B cell (primary cell): Measurements from ENCODE around the gene MDFI. TPM values are rescaled to one million over a fixed set of nuclear protein-coding genes. Genes with fewer than 3 reads are reported as not detected.

Experiments used
- ATAC-seq: fragments of 200-7000 bp; cut with Tn5 transposase; one replicate; pipeline ENCODE4 v1.10.0; 2021; ENCODE audit warnings: low read depth, mild to moderate bottlenecking, moderate number of reproducible peaks, moderate library complexity
- CTCF ChIA-PET: fragments of 350-600 bp; sonication (Branson Sonifier 250); formaldehyde crosslinking; loops from one replicate; lab custom pipeline; 2021; ENCODE audit warnings: antibody characterized with exemption, inconsistent platforms; lab: Charles Lee
- POLR2A ChIA-PET: fragments of 350-600 bp; sonication (Branson Sonifier 250); formaldehyde crosslinking; loops from one replicate; lab custom pipeline; 2021; ENCODE audit warnings: antibody characterized with exemption; lab: Charles Lee
- DNase-seq: peaks from one replicate; pipeline ENCODE4 v3.0.0; 2013
- H2AFZ ChIP-seq: 2 replicates; pipeline ENCODE4 v1.6.1; 2012; ENCODE audit warnings: mild to moderate bottlenecking, low read depth, low read length; ENCODE audit not compliant: insufficient read depth, poor library complexity, severe bottlenecking
- H3K27ac ChIP-seq, 2 donors: 1 replicate in 1 of 2; 2 replicates in 1 of 2; pipeline ENCODE4 v1.5.1; 2012 to 2013; ENCODE audit warnings: low read length in 2 of 2, mild to moderate bottlenecking in 2 of 2, moderate library complexity in 1 of 2
- H3K27me3 ChIP-seq, 4 experiments: fragments of 200-600 bp in 1 of 4; sonication (generic) in 1 of 4; replicated peaks in 1 of 4; 1 replicate in 2 of 4; 2 replicates in 2 of 4; pipeline versions ENCODE4 v1.6.1 to v1.7.0; 2013 to 2016; ENCODE audit warnings: low read length in 3 of 4, mild to moderate bottlenecking in 2 of 4, mixed read lengths in 1 of 4, moderate library complexity in 1 of 4; ENCODE audit not compliant: insufficient read depth in 4 of 4, control insufficient read depth in 3 of 4; ENCODE audit errors: control extremely low read depth in 1 of 4
- H3K36me3 ChIP-seq, 2 experiments: replicated peaks in 1 of 2; 1 replicate in 1 of 2; 2 replicates in 1 of 2; pipeline versions ENCODE4 v1.6.1 to v1.7.1; 2013; ENCODE audit warnings: low read length in 1 of 2; ENCODE audit not compliant: insufficient read depth in 2 of 2, control insufficient read depth in 1 of 2; ENCODE audit errors: control extremely low read depth in 1 of 2, extremely low read depth in 1 of 2
- H3K4me1 ChIP-seq, 2 donors: fragments of 200-600 bp in 1 of 2; sonication (generic) in 1 of 2; 1 replicate in 1 of 2; 2 replicates in 1 of 2; pipeline versions ENCODE4 v1.5.1 to v1.6.1; 2013 to 2017; ENCODE audit warnings: low read length in 2 of 2; ENCODE audit not compliant: control insufficient read depth in 2 of 2, insufficient read depth in 2 of 2
- H3K4me2 ChIP-seq: replicated peaks from 2 replicates; pipeline ENCODE3; 2012; ENCODE audit warnings: mild to moderate bottlenecking, low read depth, low read length; ENCODE audit not compliant: poor library complexity, severe bottlenecking
- H3K4me3 ChIP-seq, 5 experiments: fragments of 200-600 bp in 1 of 5; sonication (generic) in 1 of 5; 1 replicate in 3 of 5; 2 replicates in 2 of 5; pipeline versions ENCODE4 v1.5.1 to v1.7.0; 2011 to 2016; ENCODE audit warnings: low read length in 4 of 5, mild to moderate bottlenecking in 4 of 5, low read depth in 2 of 5, control low read depth in 1 of 5, moderate library complexity in 1 of 5; ENCODE audit not compliant: insufficient read depth in 1 of 5; ENCODE audit errors: control extremely low read depth in 1 of 5, extremely low read depth in 1 of 5
- H3K79me2 ChIP-seq: fragments of 200-600 bp; sonication (generic); one replicate; pipeline ENCODE4 v1.6.0; 2016; ENCODE audit warnings: low read length; ENCODE audit not compliant: control insufficient read depth, insufficient read depth
- H3K9ac ChIP-seq: fragments of 200-600 bp; sonication (generic); 2 replicates; pipeline ENCODE4 v1.6.1; 2017; ENCODE audit warnings: mild to moderate bottlenecking, low read length, moderate library complexity
- H3K9me3 ChIP-seq, 3 donors: one replicate each; pipeline versions ENCODE4 v1.6.1 to v1.7.1; 2013; ENCODE audit warnings: low read length in 2 of 3; ENCODE audit not compliant: control insufficient read depth in 2 of 3, insufficient read depth in 1 of 3; ENCODE audit errors: control extremely low read depth in 1 of 3
- H4K20me1 ChIP-seq: 2 replicates; pipeline ENCODE4 v1.6.0; 2012; ENCODE audit warnings: mild to moderate bottlenecking, low read length; ENCODE audit not compliant: insufficient read depth, control insufficient read depth, poor library complexity, severe bottlenecking
- H3K27ac Mint-ChIP-seq: one replicate; pipeline ENCODE4 v1.8.0; 2021; ENCODE audit warnings: mixed read lengths
- H3K27me3 Mint-ChIP-seq: one replicate; pipeline ENCODE4 v1.8.0; 2021; ENCODE audit warnings: mixed read lengths
- H3K4me1 Mint-ChIP-seq: one replicate; pipeline ENCODE4 v1.8.0; 2021; ENCODE audit warnings: mixed read lengths
- H3K4me3 Mint-ChIP-seq: one replicate; pipeline ENCODE4 v1.8.0; 2021; ENCODE audit warnings: mixed read lengths
- H3K9me3 Mint-ChIP-seq: one replicate; pipeline ENCODE4 v1.8.0; 2022; ENCODE audit warnings: mixed read lengths; ENCODE audit not compliant: insufficient read depth
- CTCF ChIP-seq: fragments of 200-600 bp; IDR thresholded peaks from one replicate; pipeline ENCODE4 v1.8.0; 2022; ENCODE audit warnings: antibody characterized with exemption, mild to moderate bottlenecking
- EZH2 ChIP-seq: IDR thresholded peaks from 2 replicates; pipeline ENCODE4 v1.6.1; 2012; ENCODE audit warnings: borderline replicate concordance, low read depth, mild to moderate bottlenecking, moderate library complexity, low read length; ENCODE audit not compliant: insufficient read depth, poor library complexity, severe bottlenecking
- WGBS: methylation state at CpG from one replicate; pipeline ENCODE4 v1.1.5; 2013; ENCODE audit warnings: missing lambda C conversion rate; ENCODE audit not compliant: insufficient coverage; 5-methylcytosine and 5-hydroxymethylcytosine counted together
- intact Hi-C: fragments of 100-400 bp; cut with micrococcal nuclease; formaldehyde crosslinking; loops from one replicate; pipeline ENCODE4 v1.10.0; 2022
- polyA plus RNA-seq: library from polyadenylated mRNA; depleted of rRNA; stranded (reverse); fragments of >200 nt; gene quantifications from 2 replicates; pipeline ENCODE4 v1.2.3, GENCODE V29; 2012
- total RNA-seq, 2 donors: library from RNA; stranded (reverse); fragments of 120-200 nt in 1 of 2; gene quantifications; 1 replicate in 1 of 2; 2 replicates in 1 of 2; pipeline versions ENCODE4 v1.2.3 to v1.2.4, GENCODE V29; 2013 to 2022

Gene MDFI
- total and polyA plus RNA-seq, 2 donors (not counting 1 experiment from before 2014, with no cell fraction given) = not detected

- Histone ChIP-seq H3K27ac (no peak overlapping the region), H3K9me3 (no peaks in the 10 kb centered on the region), H3K79me2 (no peaks in the 10 kb centered on the region), H4K20me1 (no peaks in the 10 kb centered on the region), H3K4me3 (no peak overlapping the region), H3K4me2 (no peak overlapping the region), H2AFZ (no peak overlapping the region), H3K9ac (no peak overlapping the region), H3K4me1 (no peaks in the 10 kb centered on the region), H3K36me3 (no peaks in the 10 kb centered on the region), H3K27me3 (peaks cover 0 to 26% (median 4%) of the 10 kb centered on the region in 4 experiments)
- ATAC-seq (no peak), DNase-seq (no peak)
- H3K27ac Mint-ChIP-seq = no peak overlapping the region
- H3K4me1 Mint-ChIP-seq = no peaks in the 10 kb centered on the region
- H3K27me3 Mint-ChIP-seq = peaks cover 55% of the 10 kb centered on the region
- TF ChIP-seq EZH2 (no peak), CTCF (no peak)
- H3K9me3 Mint-ChIP-seq = no peaks in the 10 kb centered on the region
- WGBS = 86% methylated on average over 15 of the region's 23 CpGs
- intact Hi-C loops = no loop called here
- ChIA-PET POLR2A (no interaction called here), CTCF (no interaction called here)
- H3K4me3 Mint-ChIP-seq = no peak overlapping the region
Observed at GRCh38 chr6:41657131-41658094, 19.1 kb downstream of the MDFI start.

GRCh38 chr6:41658636-41659035 is 20.4 kb downstream of the MDFI start:
- Mint-ChIP-seq H3K4me3 (no peak overlapping the region), H3K4me1 (no peaks in the 10 kb centered on the region), H3K9me3 (no peaks in the 10 kb centered on the region), H3K27me3 (peaks cover 59% of the 10 kb centered on the region), H3K27ac (no peak overlapping the region)
- no peak overlapping the region for H3K9ac ChIP-seq
- H3K4me1 ChIP-seq = no peaks in the 10 kb centered on the region
- no peak overlapping the region for H3K4me3 ChIP-seq
- WGBS = 90% methylated on average over 12 of the region's 13 CpGs
- intact Hi-C loops = no loop called here
- H3K27ac ChIP-seq = no peak overlapping the region
- H4K20me1 ChIP-seq = no peaks in the 10 kb centered on the region
- no peak overlapping the region for H2AFZ ChIP-seq
- no peak overlapping the region for H3K4me2 ChIP-seq
- POLR2A ChIA-PET = no interaction called here
- CTCF ChIA-PET = no interaction called here
- ATAC-seq (no peak), DNase-seq (no peak)
- peaks cover 0 to 26% (median 4%) of the 10 kb centered on the region in 4 experiments for H3K27me3 ChIP-seq
- no peaks in the 10 kb centered on the region for H3K79me2 ChIP-seq
- TF ChIP-seq CTCF = no peak
- no peak for TF ChIP-seq EZH2
- no peaks in the 10 kb centered on the region for H3K9me3 ChIP-seq
- H3K36me3 ChIP-seq = no peaks in the 10 kb centered on the region
